Stimulated activated naive CD8-positive, alpha-beta T cell treated with anti-CD3 and anti-CD28 coated beads, Interleukin-15, amount 100 ng/mL, for 72 hours (primary cell): ENCODE data around the gene CLK3.
"Not testable (repeated sequence)": the region's sequence is repeated elsewhere in the genome, so short reads cannot be mapped to it uniquely, and the experiment has no call there.

Source experiments
- ATAC-seq: fragments of 150-1000 bp; cut with Tn5 transposase; 2 replicates; pipeline ENCODE4 v1.10.0; 2021; ENCODE audit warnings: mild to moderate bottlenecking, moderate library complexity
- DNase-seq, 2 donors: peaks; one replicate each; pipeline ENCODE4 v3.0.0; 2021 to 2022
- H3K27ac Mint-ChIP-seq, 2 donors: one replicate each; pipeline ENCODE4 v1.8.0; 2022; ENCODE audit warnings: mild to moderate bottlenecking in 2 of 2, mixed read lengths in 2 of 2, moderate library complexity in 2 of 2
- H3K27me3 Mint-ChIP-seq: one replicate; pipeline ENCODE4 v1.8.0; 2022; ENCODE audit warnings: mixed read lengths
- H3K4me1 Mint-ChIP-seq: one replicate; pipeline ENCODE4 v1.8.0; 2022; ENCODE audit warnings: mild to moderate bottlenecking, mixed read lengths
- H3K4me3 Mint-ChIP-seq, 2 donors: one replicate each; pipeline ENCODE4 v1.8.0; 2022; ENCODE audit warnings: mild to moderate bottlenecking in 2 of 2, mixed read lengths in 2 of 2, moderate library complexity in 1 of 2
- H3K9me3 Mint-ChIP-seq, 2 donors: one replicate each; pipeline ENCODE4 v1.8.0; 2022; ENCODE audit warnings: mixed read lengths in 2 of 2

Gene CLK3

DNA sequence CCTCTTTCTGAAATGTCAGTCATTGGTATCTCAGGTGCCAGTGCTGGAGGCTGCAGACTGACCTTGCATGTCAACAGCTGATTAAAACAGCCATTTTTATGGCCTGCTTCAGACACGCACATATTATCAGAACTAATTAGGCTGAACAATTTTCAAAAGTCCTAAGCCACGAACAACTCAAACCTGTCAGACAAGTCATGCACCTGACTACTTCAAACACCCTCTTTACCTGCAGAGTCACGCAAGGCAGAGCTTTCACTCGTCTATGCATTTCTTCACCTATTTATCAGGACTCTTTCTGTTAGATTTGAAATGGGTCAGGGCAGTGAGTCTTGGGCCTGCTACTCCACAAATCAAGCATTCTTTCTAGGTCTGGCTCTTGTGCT lies 26.7 kb downstream of the CLK3 start:
- DNase-seq: no peak
- peaks cover 33% of the 10 kb centered on the region for H3K4me1 Mint-ChIP-seq
- H3K9me3 Mint-ChIP-seq: no peaks in the 10 kb centered on the region
- ATAC-seq: no peak
- H3K27ac Mint-ChIP-seq: no peak overlapping the region
- H3K4me3 Mint-ChIP-seq: no peak overlapping the region
- no peaks in the 10 kb centered on the region for H3K27me3 Mint-ChIP-seq

DNA sequence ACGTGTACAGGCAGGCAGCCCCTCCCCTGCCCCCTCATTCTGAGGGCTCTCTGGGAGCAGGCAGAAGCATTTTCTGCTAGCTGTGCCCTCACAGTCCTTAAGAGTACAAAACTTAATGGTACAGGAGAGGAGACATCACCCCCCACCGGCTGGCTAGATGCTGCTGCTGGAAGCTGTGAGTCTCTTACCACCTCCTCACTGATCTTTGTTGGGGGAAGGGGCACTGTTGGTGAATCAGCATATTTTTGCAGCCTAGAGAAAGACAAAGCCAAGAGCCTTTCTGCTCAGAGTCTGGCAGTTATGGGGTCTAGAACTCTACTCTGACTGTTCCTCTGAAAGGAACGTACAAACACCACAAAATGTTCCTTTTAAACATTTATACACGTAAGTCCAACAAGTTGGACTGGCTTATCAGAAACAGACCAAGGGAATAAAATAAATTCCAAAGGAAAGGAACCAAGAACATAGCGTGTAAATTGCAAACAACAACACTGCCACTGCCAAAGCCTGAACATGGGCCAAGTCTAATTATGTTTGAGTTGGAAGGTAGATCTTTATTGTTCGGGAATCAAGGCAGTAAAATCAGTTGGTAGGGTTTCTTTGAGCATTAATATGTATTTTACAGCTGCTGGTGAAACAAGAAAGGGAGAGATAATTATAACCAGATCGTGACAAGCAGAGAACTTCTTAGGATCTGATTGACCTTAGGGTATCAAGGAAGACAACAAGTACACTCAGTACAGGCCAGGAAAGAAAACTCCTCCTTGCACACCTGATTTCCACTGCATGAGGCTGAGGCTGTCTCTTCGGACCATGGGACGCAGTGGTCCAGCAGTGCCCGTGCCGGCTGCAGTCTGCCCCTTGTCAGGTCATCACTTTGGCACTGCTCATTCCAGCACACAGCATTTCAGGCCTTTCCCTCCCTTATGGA lies 27.4 kb downstream of the CLK3 start:
- Mint-ChIP-seq H3K27me3 (no peaks in the 10 kb centered on the region), H3K27ac (peak overlapping the region in 1 of 2 donors; percentile 15), H3K4me3 (no peak overlapping the region), H3K4me1 (peaks cover 33% of the 10 kb centered on the region), H3K9me3 (no peaks in the 10 kb centered on the region)
- ATAC-seq (no peak), DNase-seq (no peak)

DNA sequence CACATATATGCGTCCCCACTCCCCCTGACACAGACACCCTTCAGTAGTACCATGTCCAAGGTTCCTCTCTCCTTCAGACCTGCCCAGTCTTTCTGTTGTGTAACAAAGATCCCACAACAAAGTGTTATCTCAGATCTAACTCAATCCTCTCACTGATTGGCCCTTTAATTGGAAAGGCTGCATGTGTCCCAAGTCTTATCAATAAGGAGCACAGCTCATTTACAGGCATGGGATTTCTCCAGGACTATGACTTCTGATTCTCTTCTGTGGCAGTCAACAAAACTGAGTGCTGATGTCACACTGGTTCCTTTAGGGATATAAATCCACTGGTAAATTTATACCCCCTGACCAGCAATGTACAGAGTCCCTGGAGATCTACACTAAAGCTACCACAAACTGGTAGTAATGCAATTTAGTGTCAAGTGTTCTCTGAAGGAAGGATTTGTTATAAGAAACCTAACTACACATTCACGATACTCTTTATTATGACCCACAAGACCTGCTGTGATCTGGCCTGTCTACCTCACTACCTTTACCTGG lies 28.1 kb downstream of the CLK3 start:
- Mint-ChIP-seq H3K4me1 (peaks cover 33% of the 10 kb centered on the region), H3K4me3 (no peak overlapping the region), H3K27ac (peak overlapping the region in 1 of 2 donors; percentile 43), H3K9me3 (no peaks in the 10 kb centered on the region), H3K27me3 (no peaks in the 10 kb centered on the region)
- ATAC-seq: no peak
- no peak for DNase-seq

DNA sequence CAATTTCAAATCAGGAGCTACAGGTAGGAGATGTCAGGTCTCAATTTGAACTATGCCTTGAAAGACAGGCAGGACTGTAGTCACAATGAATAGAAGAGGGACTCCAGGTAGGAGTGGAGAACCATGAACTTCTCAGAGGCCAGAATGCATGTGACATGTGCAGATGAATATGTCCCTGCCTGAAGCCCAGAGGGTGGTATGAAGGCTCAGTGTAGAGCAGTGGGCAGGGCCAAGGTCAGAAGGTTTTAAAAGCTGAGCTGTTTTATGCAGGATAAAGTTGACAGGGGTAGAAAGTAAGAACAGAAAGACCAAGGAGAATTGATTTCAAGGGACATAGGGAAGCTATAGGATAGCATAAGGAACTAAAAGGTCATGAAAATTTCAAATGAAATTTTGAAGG lies 30.8 kb downstream of the CLK3 start:
- Mint-ChIP-seq H3K4me3 (no peak overlapping the region), H3K27ac (peak overlapping the region; percentile 6 to 9), H3K4me1 (peaks cover 22% of the 10 kb centered on the region), H3K9me3 (no peaks in the 10 kb centered on the region), H3K27me3 (no peaks in the 10 kb centered on the region)
- ATAC-seq (no peak), DNase-seq (no peak)

DNA sequence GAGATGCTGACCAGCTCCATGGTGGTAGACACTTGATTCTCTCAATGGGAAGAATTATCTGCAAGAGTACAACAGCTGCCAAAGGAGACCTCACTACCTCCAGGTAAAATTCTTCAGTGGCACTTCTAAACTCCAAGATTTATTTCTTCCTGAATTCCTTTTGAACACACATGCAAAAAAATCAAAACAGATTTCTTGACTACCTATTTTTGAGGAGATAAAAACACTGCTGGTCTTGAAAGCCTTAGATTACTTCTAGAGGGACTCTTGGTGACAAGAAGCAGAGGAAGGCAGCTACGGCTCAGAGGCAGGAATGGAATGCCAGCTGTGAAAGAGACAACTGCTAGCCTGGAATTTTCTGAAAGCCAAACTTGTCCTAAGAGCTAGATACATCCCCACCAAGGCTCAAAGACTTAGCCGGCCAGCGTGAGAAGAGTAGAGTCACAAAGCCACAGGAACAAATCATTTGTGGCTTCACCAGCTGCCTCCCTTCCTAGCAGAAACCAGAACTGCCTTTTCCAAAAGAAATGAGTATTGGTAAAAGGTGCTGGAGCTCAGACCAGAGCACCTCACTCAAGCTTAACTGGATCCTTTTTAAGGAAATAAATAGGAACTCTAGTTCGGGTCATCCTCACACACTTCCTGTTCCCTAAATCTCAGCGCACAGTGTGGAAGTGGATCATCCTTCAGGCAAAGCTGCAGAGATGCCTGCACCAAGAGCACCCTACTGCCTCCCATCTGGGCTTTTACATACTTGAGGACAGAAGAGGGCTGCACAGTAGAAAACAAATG lies 32.6 kb downstream of the CLK3 start:
- H3K27ac Mint-ChIP-seq: peak overlapping the region in 1 of 2 donors; percentile 77
- H3K27me3 Mint-ChIP-seq: no peaks in the 10 kb centered on the region
- no peak overlapping the region for H3K4me3 Mint-ChIP-seq
- DNase-seq: no peak
- no peak for ATAC-seq
- H3K4me1 Mint-ChIP-seq: peaks cover 4% of the 10 kb centered on the region
- no peaks in the 10 kb centered on the region for H3K9me3 Mint-ChIP-seq

DNA sequence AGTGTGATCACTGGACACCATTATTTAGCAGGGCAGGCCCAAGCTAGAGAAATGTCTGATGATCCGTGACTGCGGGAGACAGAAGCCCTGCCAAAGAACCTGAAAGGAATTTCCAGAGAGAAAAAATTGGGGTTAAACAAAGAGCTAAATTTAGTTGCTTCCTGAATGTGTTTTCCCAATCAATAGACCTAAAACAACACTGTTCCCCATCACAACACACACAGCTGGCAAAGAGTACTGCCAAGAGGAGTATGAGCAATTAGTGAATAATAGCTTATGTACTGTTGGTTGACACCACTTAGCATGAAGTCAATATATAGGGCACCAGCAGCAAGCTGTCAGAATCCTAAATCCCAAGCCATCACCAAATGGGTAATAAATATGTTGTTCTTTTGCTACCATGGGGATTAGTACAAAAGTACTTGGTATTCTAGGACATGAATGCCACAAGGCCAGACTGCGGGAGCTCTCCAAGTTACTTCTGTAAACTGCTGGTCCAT lies 35.7 kb downstream of the CLK3 start:
- no peaks in the 10 kb centered on the region for H3K27me3 Mint-ChIP-seq
- no peaks in the 10 kb centered on the region for H3K9me3 Mint-ChIP-seq
- no peak overlapping the region for H3K4me3 Mint-ChIP-seq
- ATAC-seq (no peak), DNase-seq (no peak)
- peaks cover 20% of the 10 kb centered on the region for H3K4me1 Mint-ChIP-seq
- H3K27ac Mint-ChIP-seq: no peak overlapping the region

DNA sequence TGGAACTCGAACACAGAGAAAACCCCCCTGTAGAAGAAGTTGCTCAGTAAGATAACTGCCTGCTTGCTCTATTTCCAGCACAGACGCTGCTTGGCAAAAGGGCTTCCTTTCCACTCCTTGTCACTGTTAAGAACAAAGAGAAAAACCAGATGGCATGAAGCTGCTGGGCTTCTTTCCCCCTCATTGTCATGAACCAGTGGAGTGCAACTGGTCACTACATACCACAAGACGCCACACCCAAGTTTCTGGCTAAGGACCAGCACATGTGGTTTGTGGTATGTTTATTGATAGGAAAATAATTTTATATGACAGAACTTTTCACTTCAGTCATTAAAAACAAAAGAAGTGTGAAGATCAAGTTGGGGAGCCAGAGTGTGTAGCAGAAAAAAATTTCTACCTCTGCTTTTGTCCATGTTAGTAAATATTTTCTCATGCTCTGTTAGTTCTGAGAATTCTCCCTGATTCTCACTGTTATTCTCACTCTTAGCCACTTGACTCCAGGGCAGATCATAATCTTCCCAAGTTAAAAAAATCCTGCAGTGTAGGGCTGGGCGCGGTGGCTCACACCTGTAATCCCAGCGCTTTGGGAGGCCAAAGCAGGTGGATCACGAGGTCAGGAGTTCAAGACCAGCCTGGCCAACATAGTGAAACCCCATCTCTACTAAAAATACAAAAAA lies 37.9 kb downstream of the CLK3 start:
- Mint-ChIP-seq H3K9me3 (no peaks in the 10 kb centered on the region), H3K4me1 (peaks cover 40% of the 10 kb centered on the region), H3K27me3 (no peaks in the 10 kb centered on the region), H3K27ac (peak overlapping the region; percentile 25 to 71), H3K4me3 (no peak overlapping the region)
- no peak for DNase-seq
- ATAC-seq: no peak

DNA sequence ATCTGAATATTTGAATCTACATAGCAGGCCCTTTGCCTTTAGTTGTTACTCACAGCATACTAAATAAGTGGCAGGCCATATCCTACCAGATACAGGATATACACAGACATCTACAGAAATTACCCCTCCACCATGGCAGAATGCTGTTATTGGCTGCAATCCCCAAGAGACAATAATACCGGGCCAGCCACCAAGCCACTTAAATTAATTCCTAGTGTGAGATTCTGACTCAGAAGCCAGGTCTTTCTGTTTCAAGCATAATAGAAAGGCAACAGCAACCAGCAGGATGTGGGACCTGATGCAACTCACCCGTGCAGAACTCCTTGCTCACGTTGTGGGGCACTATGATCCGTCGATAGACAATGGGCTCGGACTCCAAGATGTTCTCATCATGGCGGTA lies 39.8 kb downstream of the CLK3 start:
- H3K4me1 Mint-ChIP-seq: peaks cover 40% of the 10 kb centered on the region
- H3K27me3 Mint-ChIP-seq: no peaks in the 10 kb centered on the region
- DNase-seq (peak; percentile 17 to 74), ATAC-seq (peak; percentile 98)
- peak overlapping the region; percentile 83 to 91 for H3K27ac Mint-ChIP-seq
- H3K4me3 Mint-ChIP-seq: peak overlapping the region in 1 of 2 donors; percentile 12
- H3K9me3 Mint-ChIP-seq: no peaks in the 10 kb centered on the region

DNA sequence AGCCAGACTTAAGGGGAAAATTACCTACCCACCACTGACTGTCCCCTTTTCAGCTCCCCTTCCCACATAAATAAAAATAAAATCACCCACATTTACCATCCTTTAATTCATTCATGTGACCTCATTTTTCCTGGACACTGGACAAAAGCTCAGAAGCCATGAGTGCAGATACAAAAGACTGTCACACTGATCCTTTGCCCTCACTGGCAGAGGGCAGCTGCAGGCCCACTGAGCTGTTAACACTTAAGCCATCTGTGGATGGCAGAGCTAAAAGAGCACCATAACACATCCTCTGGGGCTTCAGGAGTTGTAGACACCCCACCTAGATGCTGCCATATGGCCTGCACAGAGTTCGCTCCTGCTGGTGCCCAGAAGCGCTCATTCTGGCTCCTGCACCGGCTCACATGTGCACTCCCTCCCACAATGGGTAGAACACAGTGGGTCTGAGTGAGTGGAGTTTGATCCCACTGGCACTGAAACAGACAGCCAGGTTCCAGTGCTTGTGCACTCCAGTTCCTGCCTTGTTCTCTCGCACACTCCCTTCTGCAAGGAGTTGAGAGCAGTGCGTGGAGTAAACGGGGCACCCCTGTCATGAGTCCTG lies 41.4 kb downstream of the CLK3 start:
- Mint-ChIP-seq H3K4me3 (no peak overlapping the region), H3K4me1 (peaks cover 40% of the 10 kb centered on the region), H3K27me3 (no peaks in the 10 kb centered on the region), H3K27ac (no peak overlapping the region), H3K9me3 (no peaks in the 10 kb centered on the region)
- DNase-seq: no peak
- no peak for ATAC-seq

DNA sequence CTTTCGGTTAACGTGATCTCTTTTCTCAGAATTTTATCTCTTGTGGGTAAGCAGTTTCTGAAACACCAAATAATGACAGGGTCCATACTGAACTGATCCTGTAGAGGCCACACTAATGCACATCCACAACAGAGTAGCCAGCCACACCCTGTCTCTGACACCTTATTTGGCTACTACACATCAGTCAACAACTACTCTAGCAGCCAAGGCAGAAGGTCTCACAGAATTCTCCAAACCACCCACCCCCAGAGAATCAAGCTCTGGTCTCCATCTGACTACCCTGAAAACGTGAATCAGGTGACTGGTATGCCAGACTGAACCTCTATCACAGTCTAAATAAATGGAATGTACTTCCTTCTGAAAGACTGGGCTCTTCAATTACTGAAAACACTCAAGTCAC lies 42.2 kb downstream of the CLK3 start:
- H3K9me3 Mint-ChIP-seq: no peaks in the 10 kb centered on the region
- H3K27me3 Mint-ChIP-seq: no peaks in the 10 kb centered on the region
- peak overlapping the region; percentile 38 to 88 for H3K27ac Mint-ChIP-seq
- peaks cover 40% of the 10 kb centered on the region for H3K4me1 Mint-ChIP-seq
- H3K4me3 Mint-ChIP-seq: no peak overlapping the region
- DNase-seq (peak in 1 of 2 donors; percentile 13), ATAC-seq (peak; percentile 52)

DNA sequence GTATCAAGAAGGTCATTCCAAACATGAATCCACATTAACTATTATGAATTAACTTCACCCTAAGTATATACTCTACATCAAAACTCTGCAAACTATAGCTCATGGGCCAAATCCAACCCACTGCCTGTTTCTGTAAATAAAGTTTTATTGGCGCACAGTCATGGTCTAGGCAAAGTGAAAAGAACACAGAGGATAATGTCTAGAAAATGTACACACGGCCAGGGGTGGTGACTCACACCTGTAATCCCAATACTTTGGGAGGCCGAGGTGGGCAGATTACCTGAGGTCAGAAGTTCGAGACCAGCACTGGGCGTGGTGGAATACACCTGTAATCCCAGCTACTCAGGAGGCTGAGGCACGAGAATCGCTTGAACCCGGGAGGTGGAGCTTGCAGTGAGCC lies 45.6 kb downstream of the CLK3 start:
- not testable (repeated sequence) for DNase-seq, H3K27me3 Mint-ChIP-seq, H3K4me3 Mint-ChIP-seq, H3K27ac Mint-ChIP-seq, H3K9me3 Mint-ChIP-seq, ATAC-seq
- peaks cover 30% of the 10 kb centered on the region for H3K4me1 Mint-ChIP-seq

DNA sequence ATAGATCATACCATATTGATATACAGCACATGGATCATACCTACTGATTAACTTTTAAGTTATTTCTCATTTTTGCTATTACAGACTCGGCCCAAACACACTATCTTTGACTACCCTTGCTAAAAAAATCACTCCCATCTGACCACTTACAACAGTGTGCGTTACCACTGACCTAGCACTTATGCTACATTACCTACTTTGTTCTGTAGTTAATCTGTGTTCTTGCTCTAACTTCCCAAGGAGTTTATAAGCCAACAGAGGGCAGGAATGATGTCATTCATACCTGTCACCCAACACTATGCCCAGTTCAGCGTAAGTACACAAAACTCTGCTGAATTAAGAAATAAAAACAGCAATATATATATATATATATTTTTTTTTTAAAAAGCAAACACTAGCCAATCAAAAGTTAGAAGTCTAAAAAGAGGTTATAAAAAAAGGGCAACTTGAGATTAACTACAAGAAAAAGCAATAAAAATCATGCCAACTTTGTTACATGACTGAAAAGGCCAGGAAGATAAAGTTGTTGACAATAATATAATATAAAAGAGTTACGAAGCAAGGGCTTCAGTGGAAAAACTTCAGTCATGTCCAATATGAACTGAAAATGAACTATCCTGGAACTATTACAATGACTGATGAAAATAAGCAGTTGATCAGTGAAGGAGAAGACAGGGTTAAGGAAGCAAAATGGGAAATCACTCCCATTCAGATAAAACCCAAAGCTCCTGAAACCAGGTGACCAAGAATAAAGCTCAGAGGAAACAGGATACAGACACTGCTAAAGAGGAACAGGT lies 46.6 kb downstream of the CLK3 start:
- peaks cover 20% of the 10 kb centered on the region for H3K4me1 Mint-ChIP-seq
- no peak overlapping the region for H3K4me3 Mint-ChIP-seq
- H3K9me3 Mint-ChIP-seq: no peaks in the 10 kb centered on the region
- no peaks in the 10 kb centered on the region for H3K27me3 Mint-ChIP-seq
- H3K27ac Mint-ChIP-seq: no peak overlapping the region
- DNase-seq (no peak), ATAC-seq (no peak)

DNA sequence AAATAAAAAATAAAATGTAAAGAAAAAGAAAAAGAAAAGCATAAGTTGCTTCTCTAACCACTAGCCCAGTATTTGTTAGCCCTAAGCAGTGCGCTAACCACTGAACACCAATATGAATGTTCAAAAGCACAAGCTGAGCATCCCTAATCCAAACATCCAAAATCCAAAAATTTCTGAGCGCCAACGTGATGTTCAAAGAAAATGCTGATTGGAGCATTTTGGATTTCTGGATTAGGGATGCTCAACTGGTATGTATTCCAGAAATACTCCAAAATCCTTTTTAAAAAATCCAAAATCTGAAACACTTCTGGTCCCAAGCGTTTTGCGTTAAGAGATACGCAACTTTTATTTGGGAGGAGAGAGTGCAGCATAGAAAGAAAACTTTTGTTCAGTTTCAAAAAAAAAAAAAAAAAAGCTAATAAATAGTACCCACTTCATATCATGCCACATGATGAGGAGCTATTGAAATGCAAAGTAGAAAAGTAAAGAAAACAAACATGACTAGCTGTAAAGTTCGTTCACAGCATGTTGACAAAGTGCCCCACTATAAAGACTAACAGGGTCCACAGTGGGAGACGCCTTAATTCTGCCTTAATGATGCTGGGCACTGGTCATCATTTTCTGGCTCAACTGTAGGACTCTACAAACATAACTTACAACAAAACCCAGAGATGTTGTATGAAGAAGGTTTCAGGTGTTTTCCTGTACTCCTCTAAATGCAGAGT lies 47.8 kb downstream of the CLK3 start:
- no peaks in the 10 kb centered on the region for H3K9me3 Mint-ChIP-seq
- no peak overlapping the region for H3K27ac Mint-ChIP-seq
- peaks cover 10% of the 10 kb centered on the region for H3K4me1 Mint-ChIP-seq
- no peak for DNase-seq
- no peak for ATAC-seq
- H3K27me3 Mint-ChIP-seq: no peaks in the 10 kb centered on the region
- H3K4me3 Mint-ChIP-seq: no peak overlapping the region
